Hematopoietic multipotent progenitor cell treated with erythropoietin and hydrocortisone succinate and interleukin-3 and kit ligand, for 6 days (in vitro differentiated cells): ENCODE data around the gene ZCCHC3.
A peak's percentile ranks its signal among the peaks of the same experiment; 100 is the strongest.

Experiments
- DNase-seq: peaks from one replicate; pipeline ENCODE4 v3.0.0-alpha.2; 2015

ZCCHC3 gene

GRCh38 chr20:286508-286907 lies 10.9 kb upstream of the ZCCHC3 start:
- no peak for DNase-seq

- DNase-seq, result no peak
Measured at GRCh38 chr20:288956-289692, 8.2 kb upstream of the ZCCHC3 start.

- DNase-seq, result peak; percentile 58
Measured at GRCh38 chr20:289693-290083, 7.7 kb upstream of the ZCCHC3 start.

GRCh38 chr20:290084-290831 lies 7.1 kb upstream of the ZCCHC3 start, which contains the start of gene C20orf96:
Gene C20orf96 (minus strand): TSS chr20:290750. CDS start chr20:290610, 140 bp downstream.
- DNase-seq, result peak; percentile 98

GRCh38 chr20:294602-295001 lies 2.8 kb upstream of the ZCCHC3 start:
- DNase-seq, result no peak

GRCh38 chr20:295804-296203 lies 1.6 kb upstream of the ZCCHC3 start:
- no peak for DNase-seq

- peak; percentile 77 for DNase-seq
Measured at GRCh38 chr20:297925-298775, 780 bp downstream of the ZCCHC3 start.

GRCh38 chr20:298776-299391 lies 1.5 kb downstream of the ZCCHC3 start:
- no peak for DNase-seq

GRCh38 chr20:300345-300990 lies 3.1 kb downstream of the ZCCHC3 start:
- no peak for DNase-seq

GRCh38 chr20:301886-302848 lies 4.8 kb downstream of the ZCCHC3 start:
- no peak for DNase-seq

- no peak for DNase-seq
Measured at GRCh38 chr20:305745-306144, 8.4 kb downstream of the ZCCHC3 start.

- no peak for DNase-seq
Measured at GRCh38 chr20:308427-309038, 11.2 kb downstream of the ZCCHC3 start.

GRCh38 chr20:309306-309840 lies 12.0 kb downstream of the ZCCHC3 start:
- peak; percentile 42 for DNase-seq

GRCh38 chr20:309841-310644 lies 12.7 kb downstream of the ZCCHC3 start:
- peak; percentile 98 for DNase-seq

GRCh38 chr20:310645-311044 lies 13.3 kb downstream of the ZCCHC3 start:
- no peak for DNase-seq

GRCh38 chr20:311609-312008 lies 14.2 kb downstream of the ZCCHC3 start:
- no peak for DNase-seq

- no peak for DNase-seq
Measured at GRCh38 chr20:312067-312466, 14.7 kb downstream of the ZCCHC3 start.

- DNase-seq, result no peak
Measured at GRCh38 chr20:312866-313265, 15.5 kb downstream of the ZCCHC3 start.

GRCh38 chr20:313402-313801 lies 16.0 kb downstream of the ZCCHC3 start:
- no peak for DNase-seq

- no peak for DNase-seq
Measured at GRCh38 chr20:313948-314347, 16.6 kb downstream of the ZCCHC3 start.
